Body of pancreas (tissue), 4 donors: ENCODE measurements around the gene BEAN1.

Source experiments
- CTCF ChIP-seq, 7 experiments: fragments of 450-650 bp in 4 of 7; fragments of 200-600 bp in 3 of 7; sonication (generic) in 3 of 7; IDR thresholded peaks; one replicate each; pipeline ENCODE4 v1.5.1; 2016 to 2019; ENCODE audit warnings: antibody characterized with exemption in 7 of 7
- POLR2A ChIP-seq, 3 donors: fragments of 450-650 bp; IDR thresholded peaks; one replicate each; pipeline ENCODE4 v1.6.1; 2016; ENCODE audit warnings: antibody characterized with exemption in 3 of 3, mild to moderate bottlenecking in 2 of 3

- no peak for TF ChIP-seq CTCF (IDR thresholded peaks at IDR 0.05)
- no peak for TF ChIP-seq POLR2A (IDR thresholded peaks at IDR 0.05)
These were observed 44.8 kb downstream of the BEAN1 start for GRCh38 chr16:66471716-66472393.
